ENCODE data around the gene NBPF20. TPM values are rescaled to one million over a fixed set of nuclear protein-coding genes. Genes with fewer than 3 reads are reported as not detected.
"Not testable (repeated sequence)": the region's sequence is repeated elsewhere in the genome, so short reads cannot be mapped to it uniquely, and the experiment has no call there.

The NBPF20 gene
- total and polyA plus RNA-seq, 10 of the 15 experiments (the other 5 are each of a cell fraction or from before 2014, with no cell fraction given), result 0.05 to 2.9 (median 1.1) TPM

- BruUV-seq (replicated peaks); H3K79me2 ChIP-seq (ENCODE audit: control insufficient read depth, insufficient read depth, low read length); SMC1A ChIA-PET (ENCODE audit: uncharacterized antibody, unreplicated experiment); H3K4me1 ChIP-seq (ENCODE audit: control insufficient read depth, insufficient read depth, low read length); H3K9me3 ChIP-seq (replicated peaks; ENCODE audit: control insufficient read depth, insufficient read depth, low read length); in situ Hi-C loops (cut with MboI); H3K4me3 ChIP-seq; H3K4me2 ChIP-seq (ENCODE audit: control insufficient read depth, insufficient read depth); H2AFZ ChIP-seq (ENCODE audit: control insufficient read depth, low read depth, low read length); intact Hi-C loops (cut with micrococcal nuclease; ENCODE audit: unreplicated experiment); H3K36me3 ChIP-seq (ENCODE audit: control insufficient read depth in 2 of 2, insufficient read depth in 2 of 2, low read length in 1 of 2); H4K20me1 ChIP-seq (ENCODE audit: control insufficient read depth, insufficient read depth); ATAC-seq; H3K9ac ChIP-seq (ENCODE audit: control insufficient read depth, insufficient read depth, low read length); CTCF ChIA-PET; POLR2A ChIA-PET; RAD21 ChIA-PET (ENCODE audit: unreplicated experiment); DNase-seq (ENCODE audit: low read depth, low spot score); H3K27me3 ChIP-seq (replicated peaks in 1 of 2; ENCODE audit: control insufficient read depth in 2 of 2, insufficient read depth in 2 of 2, low read length in 1 of 2); FAIRE-seq; H3K27ac ChIP-seq (ENCODE audit: control insufficient read depth, insufficient read depth): not testable (repeated sequence)
- 100% methylated on average over 1 of the region's 2 CpGs for WGBS (ENCODE audit: insufficient coverage, insufficient replicate concordance, low lambda C conversion rate, missing lambda C conversion rate)
Observed at GRCh38 chr1:145472731-145473130, 47.3 kb upstream of the NBPF20 start.

- in situ Hi-C loops (cut with MboI); BruUV-seq (replicated peaks); POLR2A ChIA-PET; H4K20me1 ChIP-seq (ENCODE audit: control insufficient read depth, insufficient read depth); H3K9ac ChIP-seq (ENCODE audit: control insufficient read depth, insufficient read depth, low read length); DNase-seq (ENCODE audit: low read depth, low spot score); RAD21 ChIA-PET (ENCODE audit: unreplicated experiment); H3K4me1 ChIP-seq (ENCODE audit: control insufficient read depth, insufficient read depth, low read length); H3K4me3 ChIP-seq; H3K27ac ChIP-seq (ENCODE audit: control insufficient read depth, insufficient read depth); SMC1A ChIA-PET (ENCODE audit: uncharacterized antibody, unreplicated experiment); CTCF ChIA-PET; H3K4me2 ChIP-seq (ENCODE audit: control insufficient read depth, insufficient read depth); H3K27me3 ChIP-seq (replicated peaks in 1 of 2; ENCODE audit: control insufficient read depth in 2 of 2, insufficient read depth in 2 of 2, low read length in 1 of 2); H2AFZ ChIP-seq (ENCODE audit: control insufficient read depth, low read depth, low read length); H3K9me3 ChIP-seq (replicated peaks; ENCODE audit: control insufficient read depth, insufficient read depth, low read length); FAIRE-seq; intact Hi-C loops (cut with micrococcal nuclease; ENCODE audit: unreplicated experiment); ATAC-seq; H3K79me2 ChIP-seq (ENCODE audit: control insufficient read depth, insufficient read depth, low read length); H3K36me3 ChIP-seq (ENCODE audit: control insufficient read depth in 2 of 2, insufficient read depth in 2 of 2, low read length in 1 of 2): not testable (repeated sequence)
- WGBS (ENCODE audit: insufficient coverage, insufficient replicate concordance, low lambda C conversion rate, missing lambda C conversion rate), result 7% methylated on average over 6 of the region's 6 CpGs
Observed at GRCh38 chr1:145471365-145471764, 46.0 kb upstream of the NBPF20 start.

Data from GM12878 (cell line).